ENCODE measurements around the gene TAF5L. TPM values are rescaled to one million over a fixed set of nuclear protein-coding genes. Genes with fewer than 3 reads are reported as not detected.

The TAF5L gene
- total RNA-seq: 21.7 TPM

- Histone ChIP-seq H3K4me3 (peak within 1 kb of the TSS; percentile 66 to 92), H3K36me3 (no peaks in the 10 kb centered on the region), H3K27ac (peak within 1 kb of the TSS; percentile 73 to 96), H3K9me3 (no peaks in the 10 kb centered on the region), H3K27me3 (no peaks in the 10 kb centered on the region), H3K4me1 (peaks cover 8 to 28% of the 10 kb centered on the region in 2 donors)
- peak in 1 of 3 experiments; percentile 28 for TF ChIP-seq CTCF (IDR thresholded peaks at IDR 0.05)
- peak; percentile 62 to 93 for DNase-seq (ENCODE audit: low spot score in 2 of 2)
- intact Hi-C loops (cut with DNase I): loop anchor here (1.0 to 10.0 kb wide), 4 partner anchors 29 to 281 kb away; partner anchors contain the start of genes ABCB10, CCSAP and NUP133
Measured at GRCh38 chr1:229625915-229626831, at the start of gene TAF5L, which contains the start of gene URB2. TSS of gene TAF5L (minus strand) at chr1:229626122. CDS start at chr1:229614482, 11,640 bp downstream. TSS of gene URB2 (plus strand) at chr1:229626247. CDS start at chr1:229627634, 1,387 bp downstream.

DNA sequence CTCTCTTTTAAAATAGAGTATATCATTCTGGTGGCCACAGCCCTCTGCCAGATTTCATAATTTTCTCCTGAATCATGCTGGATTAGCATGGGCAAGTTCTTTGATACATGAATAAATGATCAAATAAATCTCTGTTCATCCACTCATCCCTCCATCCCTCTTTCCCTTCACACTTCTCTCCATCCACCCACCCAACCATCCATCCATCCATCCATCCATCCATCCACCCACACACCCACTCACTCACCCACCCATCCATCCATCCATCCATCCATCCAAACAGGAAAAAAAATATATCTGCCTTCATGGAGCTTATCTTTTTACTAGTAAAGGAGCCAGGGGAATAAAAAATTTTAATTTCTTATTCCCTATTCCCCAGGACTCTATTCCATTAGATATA is 49.5 kb upstream of the TAF5L start:
- no peak for TF ChIP-seq CTCF (IDR thresholded peaks at IDR 0.05)
- H3K27me3 ChIP-seq: no peaks in the 10 kb centered on the region
- H3K9me3 ChIP-seq: no peaks in the 10 kb centered on the region
- no peak overlapping the region for H3K4me3 ChIP-seq
- no peaks in the 10 kb centered on the region for H3K36me3 ChIP-seq
- no peaks in the 10 kb centered on the region for H3K4me1 ChIP-seq
- intact Hi-C loops (cut with DNase I): no loop called here
- H3K27ac ChIP-seq: no peak overlapping the region
- no peak for DNase-seq (ENCODE audit: low spot score in 2 of 2)

GRCh38 chr1:229674042-229674441 is 48.1 kb upstream of the TAF5L start:
- intact Hi-C loops (cut with DNase I): no loop called here
- Histone ChIP-seq H3K4me3 (no peak overlapping the region), H3K27me3 (no peaks in the 10 kb centered on the region), H3K9me3 (no peaks in the 10 kb centered on the region), H3K36me3 (no peaks in the 10 kb centered on the region), H3K27ac (no peak overlapping the region), H3K4me1 (no peaks in the 10 kb centered on the region)
- DNase-seq (ENCODE audit: low spot score in 2 of 2): no peak
- TF ChIP-seq CTCF (IDR thresholded peaks at IDR 0.05): no peak

DNA sequence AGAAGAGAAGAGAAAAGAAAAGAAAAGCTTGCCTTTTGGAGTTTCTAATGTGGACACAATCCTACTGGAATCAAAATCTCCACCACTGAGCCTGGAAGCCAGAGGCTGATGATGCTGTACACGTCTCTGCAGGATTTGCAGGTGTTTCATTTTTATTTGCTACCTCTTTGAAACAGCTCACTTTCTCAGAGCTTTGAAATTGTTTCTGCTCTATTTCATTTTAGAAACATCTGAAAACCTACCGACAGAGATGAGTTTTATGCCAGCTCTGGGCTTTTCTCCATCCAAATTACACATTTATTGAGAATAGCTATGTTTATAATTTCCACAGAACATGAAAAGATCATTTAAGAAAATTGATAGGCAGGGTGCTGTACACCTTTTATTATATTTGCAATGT is 46.3 kb upstream of the TAF5L start:
- no peaks in the 10 kb centered on the region for H3K4me1 ChIP-seq
- no peaks in the 10 kb centered on the region for H3K36me3 ChIP-seq
- DNase-seq (ENCODE audit: low spot score in 2 of 2): no peak
- H3K27ac ChIP-seq: no peak overlapping the region
- no peaks in the 10 kb centered on the region for H3K27me3 ChIP-seq
- H3K4me3 ChIP-seq: no peak overlapping the region
- H3K9me3 ChIP-seq: no peaks in the 10 kb centered on the region
- intact Hi-C loops (cut with DNase I): no loop called here
- TF ChIP-seq CTCF (IDR thresholded peaks at IDR 0.05): no peak

- Histone ChIP-seq H3K4me3 (no peak overlapping the region), H3K36me3 (no peaks in the 10 kb centered on the region), H3K27ac (no peak overlapping the region), H3K9me3 (no peaks in the 10 kb centered on the region), H3K4me1 (no peaks in the 10 kb centered on the region), H3K27me3 (no peaks in the 10 kb centered on the region)
- intact Hi-C loops (cut with DNase I): no loop called here
- TF ChIP-seq CTCF (IDR thresholded peaks at IDR 0.05): no peak
- DNase-seq (ENCODE audit: low spot score in 2 of 2): no peak
Measured at GRCh38 chr1:229671310-229671709, 45.4 kb upstream of the TAF5L start.
